DMS153 treated with DMSO at 0.1 percent for 48 hours (cell line): ENCODE data around the gene NEAT1.

Experiments
- DNase-seq: peaks from one replicate; lab custom pipeline; 2025; ENCODE audit not compliant: unreplicated experiment; lab: John Stamatoyannopoulos, UW

The NEAT1 gene

DNA sequence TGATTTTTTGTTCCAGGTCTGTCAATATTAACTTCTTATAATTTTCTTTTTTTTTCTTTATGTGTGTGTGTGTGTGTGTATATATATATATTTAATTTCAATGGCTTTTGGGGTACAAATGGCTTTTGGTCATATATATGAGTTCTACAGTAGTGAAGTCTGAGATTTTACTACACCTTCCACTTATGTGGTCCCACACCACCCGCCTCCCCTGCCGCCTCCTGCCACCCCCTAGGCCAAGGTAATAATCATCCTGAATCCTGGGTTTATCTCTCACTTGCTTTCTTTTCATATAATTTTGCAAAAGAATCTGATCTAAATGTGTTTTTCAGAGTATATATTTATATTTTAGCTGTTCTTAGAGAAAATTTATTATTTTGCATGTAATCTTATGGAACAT is 11.1 kb downstream of the NEAT1 start:
- no peak for DNase-seq

DNA sequence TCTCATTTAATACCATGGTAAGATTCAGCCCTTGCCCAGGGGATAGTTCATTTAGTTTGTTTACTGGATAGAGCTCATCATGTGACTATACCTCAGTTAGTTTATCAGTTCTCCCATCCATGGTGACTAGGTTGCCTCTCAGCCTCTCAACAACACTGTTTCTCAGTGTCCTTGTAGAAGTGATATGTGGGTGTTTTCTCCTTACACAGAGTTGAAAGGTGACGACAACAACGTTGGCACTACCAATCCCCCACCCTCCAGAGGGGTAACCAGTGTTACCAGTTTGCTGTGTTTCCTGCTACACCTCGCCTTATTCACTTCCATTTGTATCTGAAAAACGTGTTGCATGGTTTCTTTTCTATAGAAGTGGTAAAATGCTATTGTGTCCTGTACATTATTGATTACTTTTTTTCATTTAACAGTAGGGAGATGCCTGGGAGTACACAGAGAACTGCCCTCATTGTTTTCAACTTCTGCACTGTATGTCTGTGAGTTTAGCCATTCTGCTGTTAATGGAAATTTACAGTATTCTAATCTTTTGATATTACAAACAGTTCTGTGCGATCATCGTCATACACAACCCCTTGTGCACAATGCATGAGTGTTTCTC is 11.6 kb downstream of the NEAT1 start:
- no peak for DNase-seq

DNA sequence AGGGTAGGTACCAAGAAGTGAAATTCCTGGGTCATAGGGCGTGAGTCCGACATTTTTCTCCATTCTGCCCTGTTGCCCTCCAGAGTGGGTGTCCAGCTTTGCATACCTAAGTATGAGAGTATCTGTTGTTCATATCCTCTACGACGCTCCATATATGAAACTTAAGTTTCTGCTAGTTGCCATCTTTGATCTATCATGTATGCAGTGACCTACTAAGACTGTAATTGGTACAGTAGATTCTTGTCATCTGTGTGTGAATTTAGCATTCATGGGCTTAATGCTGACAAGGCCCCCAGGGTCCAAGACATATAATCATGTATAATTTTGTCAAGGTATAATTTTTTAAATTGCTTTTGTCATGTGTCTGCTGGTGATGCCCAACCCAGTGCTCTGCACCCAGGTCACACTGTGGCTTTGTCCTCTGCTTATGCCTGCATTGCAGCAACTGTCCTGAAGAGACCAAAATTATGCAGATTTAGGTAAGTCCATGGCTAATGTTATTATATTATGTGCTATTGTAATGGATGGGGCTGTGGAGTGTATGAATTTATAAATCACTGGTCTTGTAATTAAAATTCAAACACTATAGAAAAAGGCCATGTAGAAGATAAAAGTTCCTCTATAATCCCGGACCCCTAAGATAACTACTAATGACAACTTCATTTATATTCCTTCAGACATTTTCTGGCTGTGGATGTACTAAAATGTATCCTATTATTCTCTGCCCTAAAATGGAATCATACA is 12.2 kb downstream of the NEAT1 start:
- no peak for DNase-seq

DNA sequence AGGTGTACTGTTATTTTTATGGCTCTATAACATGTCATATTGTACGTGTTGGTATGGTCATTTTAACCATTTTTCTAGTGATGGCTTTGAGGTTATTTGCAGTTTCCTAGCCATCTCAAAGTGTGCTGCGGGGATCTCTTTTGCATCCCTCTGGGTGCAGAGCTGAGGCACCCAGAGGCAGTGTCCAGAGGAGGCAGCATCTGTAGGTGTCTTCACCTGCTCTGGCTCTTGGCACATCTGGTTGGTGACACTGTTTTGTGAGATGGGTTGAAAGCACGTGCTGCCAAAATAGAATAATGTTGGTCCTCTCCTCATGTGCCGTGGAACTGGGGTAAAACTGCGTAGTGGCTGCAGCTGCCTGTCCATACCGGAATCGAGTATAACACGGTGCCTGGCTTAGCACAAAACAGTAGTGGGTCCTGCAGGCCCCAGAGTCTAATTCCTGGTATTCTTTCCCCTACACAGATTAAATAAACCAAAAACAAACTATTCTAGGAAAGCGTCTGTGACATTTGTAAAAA is 12.9 kb downstream of the NEAT1 start:
- no peak for DNase-seq

DNA sequence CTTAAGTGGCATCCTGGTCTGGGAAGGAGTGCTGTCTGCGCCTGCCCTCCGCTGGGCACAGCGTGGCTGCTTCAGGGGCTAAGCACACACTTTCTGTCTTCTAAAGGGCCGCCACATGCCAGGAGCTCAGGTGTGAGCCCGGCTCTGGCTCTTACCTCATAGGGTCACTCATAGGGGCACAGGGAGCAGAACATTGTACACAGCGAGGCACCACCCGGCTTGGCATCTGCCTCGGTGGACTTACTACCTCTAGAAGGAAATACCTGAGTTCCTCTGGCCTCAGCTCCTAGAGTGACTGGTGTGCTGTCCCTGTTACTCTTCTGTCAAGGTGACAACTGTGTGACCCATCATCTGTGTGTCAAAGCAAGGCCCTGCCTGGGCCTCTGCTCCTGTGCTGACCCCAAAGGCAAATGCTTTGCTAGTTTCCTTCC is 13.4 kb downstream of the NEAT1 start:
- no peak for DNase-seq

DNA sequence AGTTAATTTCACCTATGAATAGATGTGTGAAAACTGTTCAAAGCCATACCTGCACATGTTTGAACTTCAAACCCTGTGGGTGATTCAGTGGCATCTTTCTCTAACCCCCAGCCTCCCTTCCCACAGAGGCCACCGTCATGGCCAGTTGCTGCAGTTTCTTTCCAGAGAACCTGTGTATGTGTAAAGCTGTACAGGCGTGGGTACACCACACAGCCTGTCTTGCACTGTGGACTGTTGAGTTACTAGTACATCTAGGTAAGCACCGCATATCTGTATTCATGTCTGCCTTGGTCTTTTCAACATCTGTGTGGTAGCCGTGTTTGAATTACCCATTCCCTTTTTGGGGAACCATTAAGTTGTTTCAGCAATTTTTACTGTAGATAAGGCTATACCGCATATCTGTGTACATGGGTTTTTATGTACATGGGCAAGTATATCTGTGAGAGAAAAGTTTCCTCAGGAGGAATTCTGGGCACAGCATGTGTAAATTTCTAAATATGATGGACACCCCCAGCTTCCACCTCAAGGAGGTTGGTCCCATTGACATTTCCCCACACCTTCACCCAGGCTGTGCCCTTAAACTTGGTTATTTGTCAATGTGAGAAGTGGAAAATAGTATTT is 13.9 kb downstream of the NEAT1 start:
- DNase-seq, result no peak

DNA sequence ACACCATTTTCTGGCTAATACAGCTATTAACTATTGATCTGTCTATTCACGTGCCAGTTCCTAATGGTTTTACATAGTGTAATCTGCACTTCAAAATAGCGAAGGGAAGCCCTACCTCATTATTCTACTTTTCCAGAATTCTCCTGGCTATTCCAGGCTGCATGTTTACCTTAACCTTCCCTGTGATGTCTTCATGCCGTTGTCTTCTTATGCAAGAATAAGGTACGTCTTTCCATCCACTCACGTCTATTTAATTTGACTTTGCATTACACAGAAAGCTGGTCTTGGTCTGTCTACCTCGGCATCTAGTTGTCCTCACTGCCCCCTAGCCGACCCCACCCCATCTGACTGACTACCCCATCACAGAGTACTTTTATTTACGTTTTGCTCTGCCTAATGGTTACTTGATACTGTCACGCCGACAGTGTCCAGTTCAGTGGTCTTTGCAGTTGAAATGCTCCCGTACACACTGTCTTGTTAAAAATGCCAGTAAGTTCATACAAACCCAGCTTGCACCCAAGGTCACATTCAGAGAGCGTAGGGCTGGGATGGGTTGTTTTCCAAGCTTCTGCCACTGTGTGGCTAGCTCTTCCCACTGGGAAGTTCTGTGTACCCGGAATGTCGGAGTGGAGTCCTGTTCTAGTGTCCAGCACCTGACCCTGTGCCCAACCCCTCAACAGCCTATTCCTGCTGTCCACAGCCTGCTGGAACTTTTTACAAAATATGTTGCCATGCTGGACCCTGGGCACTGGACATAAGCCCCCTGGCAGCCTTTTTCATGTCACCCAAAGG is 15.0 kb downstream of the NEAT1 start:
- DNase-seq, result no peak

DNA sequence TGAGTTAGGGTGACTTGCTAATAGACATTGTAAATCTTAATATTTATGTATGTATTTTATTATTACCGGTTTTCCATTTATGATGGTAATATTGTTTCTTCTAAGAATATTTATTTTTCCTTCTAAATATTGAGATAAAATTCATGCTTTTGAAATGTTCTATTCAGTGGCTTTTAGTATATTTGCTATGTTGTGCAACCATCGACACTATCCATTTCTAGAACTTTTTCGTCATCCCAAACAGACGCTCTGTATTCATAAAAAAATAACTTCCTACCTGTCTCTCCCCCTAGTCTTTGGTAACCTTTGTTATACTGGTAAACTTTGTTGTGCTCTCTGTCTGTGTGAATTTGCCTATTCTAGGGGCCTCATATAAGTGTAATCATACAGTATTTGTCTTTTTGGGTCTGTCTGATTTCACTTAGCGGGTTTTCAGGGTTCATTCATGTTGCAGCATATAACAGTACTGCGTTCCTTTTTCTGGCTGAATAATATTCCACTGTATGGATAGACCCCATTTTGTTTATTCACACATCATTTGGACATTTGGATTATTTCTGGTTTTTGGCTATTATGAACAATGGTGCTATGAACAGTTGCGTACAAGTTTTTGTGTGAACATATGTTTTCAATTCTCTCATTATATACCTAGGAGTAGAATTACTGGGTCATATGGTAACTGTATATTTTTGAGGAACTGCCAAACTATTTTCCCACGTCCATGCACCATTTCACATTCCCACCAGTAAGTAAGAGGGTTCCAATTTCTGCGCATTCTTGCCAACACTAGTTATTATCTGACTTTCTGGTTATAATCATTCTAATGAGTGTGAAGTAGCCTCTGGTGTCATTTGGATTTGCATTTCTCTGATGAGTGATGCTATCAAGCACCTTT is 15.9 kb downstream of the NEAT1 start:
- no peak for DNase-seq

DNA sequence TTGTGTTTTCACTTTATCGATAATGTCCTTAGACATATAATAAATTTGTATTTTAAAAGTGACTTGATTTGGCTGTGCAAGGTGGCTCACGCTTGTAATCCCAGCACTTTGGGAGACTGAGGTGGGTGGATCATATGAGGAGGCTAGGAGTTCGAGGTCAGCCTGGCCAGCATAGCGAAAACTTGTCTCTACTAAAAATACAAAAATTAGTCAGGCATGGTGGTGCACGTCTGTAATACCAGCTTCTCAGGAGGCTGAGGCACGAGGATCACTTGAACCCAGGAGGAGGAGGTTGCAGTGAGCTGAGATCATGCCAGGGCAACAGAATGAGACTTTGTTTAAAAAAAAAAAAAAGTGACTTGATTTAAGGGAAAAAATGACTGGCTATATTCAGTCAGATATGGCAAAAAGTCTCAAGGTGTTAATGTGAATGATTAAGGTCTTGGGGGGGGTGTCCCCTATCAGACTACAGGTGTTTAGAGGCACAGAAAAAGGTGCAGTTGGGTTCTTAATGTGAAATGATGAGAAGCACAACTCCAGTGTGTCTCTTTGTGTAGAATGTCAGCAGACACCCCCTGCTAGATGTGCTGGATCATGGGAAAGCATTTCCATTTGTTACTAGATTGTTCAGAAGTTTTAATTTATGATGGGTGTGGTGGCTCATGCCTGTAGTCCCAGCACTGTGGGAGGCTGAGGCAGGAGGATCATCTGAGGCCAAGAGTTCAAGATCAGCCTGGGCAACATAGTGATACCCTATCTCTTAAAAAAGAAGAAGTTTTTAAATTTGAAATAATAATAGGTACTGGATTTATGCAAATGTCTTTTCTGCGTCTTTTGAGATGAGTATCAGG is 17.0 kb downstream of the NEAT1 start:
- DNase-seq, result no peak

DNA sequence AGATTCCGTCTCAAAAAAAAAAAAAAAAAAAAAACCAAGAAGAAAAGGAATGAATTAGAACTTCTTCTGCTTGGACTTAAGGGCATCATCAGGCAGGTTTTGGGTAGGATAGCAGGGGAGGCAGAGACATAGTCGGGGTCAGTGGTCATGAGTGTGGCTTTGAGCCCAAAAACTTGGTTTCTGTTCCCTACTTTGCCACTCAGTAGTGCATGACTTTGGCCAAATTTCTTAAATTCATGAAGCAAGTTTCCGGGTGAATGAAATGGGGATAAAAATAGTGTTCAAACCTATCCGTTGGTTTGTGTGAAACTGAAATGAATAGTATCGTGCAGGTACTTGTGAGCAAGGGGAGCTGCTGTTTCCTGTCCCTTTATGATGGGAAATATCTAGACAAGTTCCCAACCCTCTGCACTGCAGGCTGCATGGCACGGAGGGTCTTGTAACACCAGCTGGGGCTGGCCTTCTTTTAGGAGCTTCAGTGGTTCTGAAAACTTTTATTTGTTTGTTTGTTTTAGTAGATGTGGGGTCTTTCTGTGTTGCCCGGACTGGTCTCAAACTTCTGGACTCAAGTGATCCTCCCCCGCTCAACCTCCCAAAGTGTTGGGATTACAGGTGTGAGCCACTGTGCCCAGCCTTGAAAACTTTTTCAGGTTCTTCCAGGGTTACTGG is 18.4 kb downstream of the NEAT1 start:
- no peak for DNase-seq

DNA sequence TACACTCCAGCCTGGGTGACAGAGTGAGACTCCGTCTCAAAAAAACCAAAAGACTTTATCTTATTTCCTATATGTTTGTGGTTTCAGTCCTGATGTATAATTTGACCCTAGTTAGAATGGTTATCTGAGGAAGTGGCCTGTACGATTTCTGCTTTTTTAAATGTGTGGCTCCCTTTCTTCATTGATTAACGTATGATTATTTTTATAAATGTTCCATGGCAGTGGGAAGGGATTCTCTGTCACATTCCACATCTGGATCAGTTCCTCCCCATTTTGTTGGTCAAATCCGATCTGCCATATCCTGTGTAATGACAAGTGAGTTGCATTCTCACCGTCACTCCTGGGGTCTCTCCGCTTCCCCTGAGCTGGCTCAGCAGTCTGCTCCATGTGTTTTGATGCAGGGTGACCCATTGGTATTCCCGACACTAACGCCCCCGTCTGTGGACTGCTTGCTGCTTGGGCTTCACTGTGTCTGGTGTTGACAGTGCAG is 20.3 kb downstream of the NEAT1 start:
- no peak for DNase-seq

DNA sequence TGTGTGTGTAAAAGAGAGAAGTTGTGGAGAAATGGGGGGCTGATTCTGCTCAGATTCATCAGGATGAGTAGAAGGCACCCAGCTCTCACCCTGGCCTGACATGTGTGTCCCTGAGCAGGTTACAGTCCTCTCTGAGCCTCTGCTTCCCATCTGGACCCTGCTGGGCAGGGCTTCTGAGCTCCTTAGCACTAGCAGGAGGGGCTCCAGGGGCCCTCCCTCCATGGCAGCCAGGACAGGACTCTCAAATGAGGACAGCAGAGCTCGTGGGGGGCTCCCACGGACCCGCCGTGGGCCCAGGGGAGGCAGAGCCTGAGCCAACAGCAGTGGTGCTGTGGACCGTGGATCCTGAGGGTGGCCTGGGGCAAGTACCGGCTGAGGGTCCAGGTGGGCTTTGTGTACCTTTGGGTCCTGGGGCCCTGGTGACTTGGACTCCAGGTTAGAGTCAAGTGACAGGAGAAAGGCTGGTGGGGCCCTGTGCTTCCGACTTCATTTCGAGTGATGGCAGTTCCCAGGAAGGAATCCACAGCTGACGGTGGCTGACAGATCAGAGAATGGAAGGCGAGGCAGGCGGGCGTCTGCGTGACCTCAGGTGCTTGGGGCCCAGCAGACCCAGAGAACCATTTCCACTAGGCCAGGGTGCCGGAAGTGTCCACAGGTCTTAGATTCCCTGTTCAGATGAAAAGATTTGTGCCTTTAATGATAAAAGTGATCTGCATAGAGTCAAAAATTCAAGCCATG is 21.9 kb downstream of the NEAT1 start:
- no peak for DNase-seq

DNA sequence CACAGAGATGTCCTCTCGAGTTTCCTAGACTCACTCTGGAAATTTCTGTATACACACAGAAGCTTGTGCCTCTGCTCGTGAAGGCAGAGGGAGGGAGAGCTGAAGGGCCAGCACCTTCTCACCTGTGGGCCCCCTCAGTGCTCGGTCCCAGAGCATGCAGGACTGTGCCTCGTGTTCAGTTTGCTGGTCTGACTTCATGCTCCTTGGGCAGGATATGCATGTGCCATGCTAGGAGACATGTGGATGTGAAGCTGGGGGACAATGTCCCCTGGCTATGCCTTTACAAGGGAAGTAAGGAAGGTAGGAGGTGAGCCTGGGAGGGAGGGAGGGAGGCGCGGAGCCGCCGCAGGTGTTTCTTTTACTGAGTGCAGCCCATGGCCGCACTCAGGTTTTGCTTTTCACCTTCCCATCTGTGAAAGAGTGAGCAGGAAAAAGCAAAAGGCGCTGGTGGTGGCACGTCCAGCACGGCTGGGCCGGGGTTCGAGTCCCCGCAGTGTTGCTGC is 22.6 kb downstream of the NEAT1 start:
- no peak for DNase-seq

DNA sequence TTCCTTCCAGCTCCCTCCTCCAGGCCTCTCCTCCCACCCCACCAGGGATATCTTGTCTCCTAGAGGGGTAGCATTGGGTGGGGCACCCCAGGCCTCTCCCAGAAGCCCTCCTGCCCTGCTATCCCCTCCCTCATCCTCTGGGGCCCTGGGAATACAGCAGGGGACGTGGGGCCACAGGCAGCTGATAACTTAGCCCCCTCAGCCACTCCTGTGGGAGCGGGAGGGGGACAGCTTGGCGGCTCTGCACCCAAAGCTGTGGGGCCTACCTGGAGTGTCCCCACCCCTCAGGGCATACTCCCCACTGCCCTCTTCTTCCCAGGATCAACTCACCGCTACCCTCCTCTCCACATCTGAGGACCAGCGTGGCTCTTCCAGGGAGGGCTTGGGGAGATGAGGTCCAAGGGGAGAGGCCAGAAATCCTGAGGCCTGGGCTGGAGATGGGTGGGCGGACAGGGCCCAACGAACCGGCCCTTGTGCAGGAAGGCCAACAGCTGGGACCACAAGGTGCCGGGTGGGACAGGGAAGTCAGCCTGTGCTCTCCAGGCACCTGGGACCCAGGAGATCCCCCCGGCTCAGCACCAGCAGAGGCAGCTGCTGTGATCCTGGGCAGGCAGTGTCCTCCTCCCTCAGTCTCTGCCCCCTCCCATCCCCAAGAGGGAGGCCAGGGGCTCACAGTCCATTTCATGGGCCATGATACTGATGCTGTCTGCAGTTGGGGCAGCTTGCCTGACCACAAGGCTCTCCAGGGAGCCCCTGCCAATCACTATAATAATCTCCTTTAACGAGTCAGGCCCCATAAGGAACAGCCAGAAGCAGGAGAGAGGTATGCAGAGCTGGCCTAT is 23.2 kb downstream of the NEAT1 start:
- no peak for DNase-seq

DNA sequence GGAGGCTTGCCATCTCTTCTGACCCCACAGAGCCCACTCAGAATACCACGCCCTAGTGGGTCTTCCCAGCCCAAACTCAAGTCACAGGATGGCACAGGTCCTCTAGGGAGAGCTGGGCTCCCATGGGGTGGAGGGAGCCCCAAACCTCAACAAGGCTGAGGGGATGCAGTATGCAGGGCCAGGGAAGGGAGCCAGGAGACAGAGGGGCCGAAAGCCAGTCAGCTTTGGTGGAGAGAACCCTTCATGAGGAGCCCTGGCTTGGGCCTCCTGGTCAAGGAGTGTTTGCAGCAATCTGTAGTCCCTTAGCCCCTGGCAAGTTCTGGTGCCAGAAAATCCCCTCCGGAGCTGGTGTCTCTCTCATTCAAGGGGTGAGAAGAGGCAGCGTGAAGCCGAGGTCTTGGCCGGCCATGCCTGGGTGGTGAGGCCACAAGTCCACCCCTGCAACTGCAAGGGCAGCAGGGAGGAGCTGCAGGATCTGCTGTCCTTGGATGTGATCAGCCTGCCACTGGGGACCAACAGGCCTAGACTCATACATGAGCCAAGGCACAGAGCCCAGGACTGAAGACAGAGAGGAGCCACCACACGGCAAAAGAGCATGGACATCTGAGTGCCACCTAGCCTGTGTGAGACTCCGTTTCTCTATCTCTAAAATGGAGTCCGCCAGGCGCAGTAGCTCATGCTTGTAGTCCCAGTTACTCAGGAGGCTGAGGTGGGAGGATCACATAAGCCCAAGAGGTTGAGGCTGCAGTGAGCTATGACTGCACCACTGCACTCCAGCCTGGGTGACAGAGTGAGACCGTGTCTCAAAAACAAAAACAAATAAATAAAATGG is 24.1 kb downstream of the NEAT1 start:
- DNase-seq, result no peak

DNA sequence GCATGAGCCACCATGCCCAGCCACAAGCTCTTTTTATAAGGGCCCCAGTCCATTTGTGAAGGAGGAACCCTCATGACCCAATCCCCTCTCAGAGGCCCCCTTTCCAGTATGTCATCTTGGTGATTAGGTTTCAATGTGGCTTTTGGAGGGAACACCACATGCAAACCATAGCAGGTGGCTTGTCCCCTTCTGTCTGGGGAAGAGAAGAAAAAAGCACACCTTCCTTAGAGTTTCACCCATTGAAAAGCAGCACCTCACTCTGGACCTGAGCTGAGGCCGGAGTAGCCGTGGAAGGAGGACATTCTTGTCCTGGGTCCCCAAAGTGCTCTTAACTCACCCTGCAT is 25.4 kb downstream of the NEAT1 start:
- no peak for DNase-seq
